DMS114 treated with DMSO at 0.1 percent for 48 hours (cell line): ENCODE measurements around the gene SENP7.
A peak's percentile ranks its signal among the peaks of the same experiment; 100 is the strongest.
"Not testable (repeated sequence)": the region's sequence is repeated elsewhere in the genome, so short reads cannot be mapped to it uniquely, and the experiment has no call there.

Source experiments
- DNase-seq: peaks from one replicate; lab custom pipeline; 2025; ENCODE audit not compliant: unreplicated experiment; lab: John Stamatoyannopoulos, UW

SENP7 gene

GRCh38 chr3:101529816-101530685 lies 17.0 kb upstream of the SENP7 start:
- no peak for DNase-seq

- DNase-seq = no peak
These were observed 14.9 kb upstream of the SENP7 start for GRCh38 chr3:101527906-101528305.

- DNase-seq = no peak
These were observed 14.4 kb upstream of the SENP7 start for GRCh38 chr3:101527441-101527840.

GRCh38 chr3:101521211-101521701 lies 8.2 kb upstream of the SENP7 start:
- DNase-seq = no peak

- no peak for DNase-seq
These were observed 6.8 kb upstream of the SENP7 start for GRCh38 chr3:101519685-101520365.

GRCh38 chr3:101518421-101518871 lies 5.4 kb upstream of the SENP7 start:
- no peak for DNase-seq

GRCh38 chr3:101513419-101513986 lies 491 bp upstream of the SENP7 start:
- DNase-seq = peak; percentile 85

GRCh38 chr3:101512396-101512645 lies 691 bp downstream of the SENP7 start:
- no peak for DNase-seq

- DNase-seq = no peak
These were observed 3.2 kb downstream of the SENP7 start for GRCh38 chr3:101509811-101510210.

- no peak for DNase-seq
These were observed 3.7 kb downstream of the SENP7 start for GRCh38 chr3:101509281-101509680.

- DNase-seq = no peak
These were observed 11.2 kb downstream of the SENP7 start for GRCh38 chr3:101501783-101502182.

GRCh38 chr3:101500208-101500607 lies 12.8 kb downstream of the SENP7 start:
- DNase-seq = no peak

- DNase-seq = no peak
These were observed 15.2 kb downstream of the SENP7 start for GRCh38 chr3:101497803-101498202.

- no peak for DNase-seq
These were observed 17.5 kb downstream of the SENP7 start for GRCh38 chr3:101495552-101495951.

- DNase-seq = no peak
These were observed 28.0 kb downstream of the SENP7 start for GRCh38 chr3:101484805-101485620.

GRCh38 chr3:101478980-101479379 lies 34.0 kb downstream of the SENP7 start:
- DNase-seq = no peak

GRCh38 chr3:101474841-101475552 lies 38.0 kb downstream of the SENP7 start:
- not testable (repeated sequence) for DNase-seq

- DNase-seq = not testable (repeated sequence)
These were observed 44.3 kb downstream of the SENP7 start for GRCh38 chr3:101468676-101469075.

- not testable (repeated sequence) for DNase-seq
These were observed 45.7 kb downstream of the SENP7 start for GRCh38 chr3:101467310-101467663.

- no peak for DNase-seq
These were observed 46.3 kb downstream of the SENP7 start for GRCh38 chr3:101466465-101467309.
